NCI-H460 (cell line): ENCODE results near the gene ROR2. TPM values are rescaled to one million over a fixed set of nuclear protein-coding genes. Genes with fewer than 3 reads are reported as not detected.

Source experiments
- DNase-seq: peaks from one replicate; pipeline ENCODE4 v3.0.0-alpha.2; 2016; ENCODE audit warnings: low read depth; ENCODE audit errors: extremely low read depth
- total RNA-seq: library from RNA; depleted of rRNA; stranded (reverse); fragments of >200 nt; shearing (Covaris generic); gene quantifications from 2 replicates; pipeline ENCODE4 v1.2.3, GENCODE V29; 2014

The ROR2 gene
- total RNA-seq, 1 experiment from 2014 or later = 0.10 TPM

- DNase-seq = no peak
Observed at GRCh38 chr9:91903126-91903911, 46.7 kb downstream of the ROR2 start.

- no peak for DNase-seq
Observed at GRCh38 chr9:91902475-91903125, 47.4 kb downstream of the ROR2 start.

- no peak for DNase-seq
Observed at GRCh38 chr9:91900797-91901177, 49.2 kb downstream of the ROR2 start.

GRCh38 chr9:91900055-91900796, 49.8 kb downstream of the ROR2 start:
- no peak for DNase-seq

GRCh38 chr9:91899594-91899993, 50.4 kb downstream of the ROR2 start:
- no peak for DNase-seq

- DNase-seq = no peak
Observed at GRCh38 chr9:91899219-91899563, 50.8 kb downstream of the ROR2 start.

GRCh38 chr9:91898451-91899218, 51.4 kb downstream of the ROR2 start:
- no peak for DNase-seq

- no peak for DNase-seq
Observed at GRCh38 chr9:91897201-91897600, 52.8 kb downstream of the ROR2 start.

GRCh38 chr9:91896513-91897121, 53.4 kb downstream of the ROR2 start:
- no peak for DNase-seq

- DNase-seq = no peak
Observed at GRCh38 chr9:91896097-91896496, 53.9 kb downstream of the ROR2 start.

- DNase-seq = no peak
Observed at GRCh38 chr9:91894536-91894935, 55.5 kb downstream of the ROR2 start.

- no peak for DNase-seq
Observed at GRCh38 chr9:91894023-91894422, 56.0 kb downstream of the ROR2 start.

- DNase-seq = no peak
Observed at GRCh38 chr9:91891915-91892314, 58.1 kb downstream of the ROR2 start.

GRCh38 chr9:91890662-91891061, 59.4 kb downstream of the ROR2 start:
- DNase-seq = no peak

GRCh38 chr9:91889161-91889911, 60.7 kb downstream of the ROR2 start:
- DNase-seq = no peak

GRCh38 chr9:91886414-91887076, 63.5 kb downstream of the ROR2 start:
- no peak for DNase-seq

GRCh38 chr9:91885746-91886413, 64.1 kb downstream of the ROR2 start:
- no peak for DNase-seq
